HG03175 (cell line): ENCODE measurements around the gene KMT5B.
"Not testable (repeated sequence)": the region's sequence is repeated elsewhere in the genome, so short reads cannot be mapped to it uniquely, and the experiment has no call there.

Experiments used
- ATAC-seq: cut with Tn5 transposase; IDR thresholded peaks from one replicate; pipeline ENCODE4 v1.9.1; 2021; ENCODE audit warnings: mild to moderate bottlenecking, moderate library complexity; ENCODE audit not compliant: unreplicated experiment

The KMT5B gene

DNA sequence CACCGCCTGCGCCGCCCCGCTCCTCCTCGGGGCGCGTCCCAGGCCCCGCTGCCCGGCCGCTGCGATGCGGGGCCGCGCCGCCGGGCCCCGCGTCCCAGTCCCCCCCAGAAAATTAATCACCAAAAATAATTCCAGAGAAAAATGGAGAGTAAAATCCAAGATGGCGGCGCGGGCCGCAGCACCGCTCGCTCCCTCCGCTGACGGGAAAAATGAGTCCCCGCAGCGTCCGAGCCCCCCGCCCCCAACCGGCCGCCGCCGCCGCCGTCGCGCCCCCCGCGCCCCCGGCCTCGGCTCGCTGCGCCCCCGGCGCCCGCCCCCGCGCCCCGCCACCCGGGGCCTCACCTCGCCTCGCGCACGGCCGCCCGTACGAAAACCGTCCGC lies at the start of gene KMT5B:
Gene KMT5B, minus strand, starts transcription at position 162 of the 381 bp plus-strand sequence. CDS start 23,220 bp downstream, outside the sequence.
- peak; percentile 20 for ATAC-seq

DNA sequence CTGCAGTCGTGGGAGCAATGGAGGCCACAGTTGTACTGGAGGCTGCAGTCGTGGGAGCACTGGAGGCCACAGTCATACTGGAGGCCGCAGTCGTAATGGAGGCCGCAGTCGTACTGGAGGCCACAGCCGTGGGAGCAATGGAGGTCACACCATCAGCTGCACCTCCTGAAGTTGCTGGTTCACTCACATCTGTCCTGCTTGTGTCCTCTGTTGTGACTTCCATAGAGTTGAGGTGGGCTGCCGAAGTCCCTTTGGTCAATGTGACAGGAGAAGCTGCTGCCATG lies 49.4 kb upstream of the KMT5B start:
- ATAC-seq, result no peak

DNA sequence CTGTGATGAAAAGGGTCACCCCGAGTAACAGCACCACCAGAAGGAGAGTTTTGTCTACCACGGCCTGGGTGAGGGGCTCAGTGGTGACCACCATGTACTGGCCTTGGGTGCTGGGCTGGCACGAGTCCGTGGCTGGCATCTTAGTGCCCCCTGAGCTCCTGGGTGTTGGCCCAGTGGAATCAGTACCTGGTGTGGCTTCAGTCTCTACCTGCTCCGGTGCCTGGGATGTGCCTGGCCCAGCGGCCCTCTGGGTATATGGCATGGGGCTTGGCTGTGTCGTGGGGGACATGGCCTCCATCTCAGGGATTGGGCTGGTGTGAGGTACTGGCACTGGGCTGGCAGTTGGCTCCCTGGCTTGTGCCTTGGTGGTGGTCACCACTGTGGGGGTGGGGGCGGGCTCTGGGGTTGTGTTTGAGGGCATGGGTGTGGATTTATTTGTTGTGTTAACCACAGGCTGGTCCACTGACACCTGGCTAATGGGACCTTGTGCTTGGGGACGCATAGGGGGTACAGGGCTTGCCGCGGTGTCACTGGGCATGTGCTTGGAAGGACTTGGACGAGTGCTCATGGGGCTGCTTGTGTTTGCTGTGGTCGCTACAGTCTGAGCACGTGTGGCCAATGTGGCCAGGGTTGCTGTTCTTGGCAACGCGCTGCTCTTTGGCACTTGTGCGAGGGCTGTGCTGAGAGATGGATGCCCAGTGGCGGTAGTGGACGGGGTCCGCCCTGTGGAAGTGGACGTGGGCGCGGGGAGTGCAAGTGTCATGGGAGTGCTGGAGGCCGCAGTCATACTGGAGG lies 48.9 kb upstream of the KMT5B start:
- ATAC-seq, result no peak

DNA sequence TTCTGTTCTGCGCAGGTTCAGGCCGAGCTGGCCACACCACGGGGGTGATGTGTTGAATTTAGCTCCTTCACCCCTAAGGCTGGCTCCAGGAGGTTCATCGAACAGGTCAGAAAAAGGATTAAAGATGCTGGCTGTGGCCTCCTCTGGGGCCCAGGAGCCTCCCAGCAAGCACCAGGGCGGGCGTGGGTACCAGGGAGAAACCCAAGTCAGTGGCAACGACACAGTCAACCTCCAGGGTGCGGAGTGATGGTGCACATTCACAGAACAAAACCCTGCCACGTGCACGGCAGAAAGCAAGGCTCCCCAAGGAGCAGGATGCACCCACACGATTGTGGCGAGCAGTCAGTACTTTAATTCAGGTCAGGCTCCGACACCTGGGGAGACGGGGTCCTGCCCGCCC lies 47.9 kb upstream of the KMT5B start:
- no peak for ATAC-seq

DNA sequence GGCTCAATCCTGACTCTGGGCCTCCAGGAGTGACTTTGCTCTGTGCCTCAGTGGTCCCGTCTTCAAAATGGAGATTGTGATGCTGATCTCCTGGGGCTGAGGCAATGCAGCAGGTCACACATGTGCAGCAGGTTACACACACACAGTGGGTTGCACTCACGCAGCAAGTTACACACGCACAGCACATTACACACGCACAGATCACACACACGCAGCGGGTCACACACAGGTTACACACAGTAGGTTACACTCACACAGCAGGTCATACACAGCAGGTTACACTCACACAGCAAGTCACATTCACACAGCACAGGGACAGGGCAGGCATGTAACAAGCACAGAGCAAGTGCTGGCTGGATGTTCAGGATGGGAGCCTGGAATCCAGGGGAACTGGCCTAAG lies 47.4 kb upstream of the KMT5B start:
- no peak for ATAC-seq

DNA sequence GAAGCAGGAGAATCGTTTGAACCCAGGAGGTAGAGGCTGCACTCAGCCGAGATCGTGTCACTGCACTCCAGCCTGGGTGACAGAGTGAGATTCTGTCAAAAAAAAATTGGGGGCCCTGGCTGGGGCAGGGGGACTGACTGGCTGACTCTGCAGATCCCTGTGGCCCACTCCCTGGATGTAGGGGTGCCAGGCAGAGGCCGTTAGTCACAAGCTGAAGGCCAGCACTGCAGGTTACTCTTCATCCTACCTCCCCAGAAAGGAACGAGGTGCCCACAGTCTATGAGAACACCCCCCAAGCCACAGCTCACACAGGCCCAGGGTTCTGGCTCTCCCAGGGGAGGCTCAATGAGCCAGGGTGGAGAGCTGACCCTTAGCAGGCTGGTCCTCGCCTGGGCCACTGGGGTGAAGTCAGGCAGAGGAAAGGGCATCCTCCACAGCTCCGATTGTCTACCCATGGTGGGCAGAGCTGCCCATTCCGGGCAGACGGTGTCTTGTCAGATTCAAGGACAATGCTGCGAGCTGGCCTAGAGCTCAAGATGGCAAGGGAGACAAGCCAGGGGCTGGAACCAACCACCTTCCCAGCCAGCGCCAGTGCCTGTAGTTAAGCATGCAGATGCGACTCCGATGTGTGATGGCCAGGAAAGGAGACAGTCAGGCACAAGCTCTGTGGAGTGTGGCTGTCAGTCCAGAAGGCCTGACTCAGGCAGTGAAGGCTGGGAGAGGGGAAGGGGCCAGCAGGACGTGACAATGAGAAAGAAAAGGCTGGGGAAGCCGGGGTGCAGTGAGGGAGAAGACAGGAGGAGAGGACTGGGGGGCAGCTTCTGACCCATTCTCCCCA lies 46.2 kb upstream of the KMT5B start:
- no peak for ATAC-seq

DNA sequence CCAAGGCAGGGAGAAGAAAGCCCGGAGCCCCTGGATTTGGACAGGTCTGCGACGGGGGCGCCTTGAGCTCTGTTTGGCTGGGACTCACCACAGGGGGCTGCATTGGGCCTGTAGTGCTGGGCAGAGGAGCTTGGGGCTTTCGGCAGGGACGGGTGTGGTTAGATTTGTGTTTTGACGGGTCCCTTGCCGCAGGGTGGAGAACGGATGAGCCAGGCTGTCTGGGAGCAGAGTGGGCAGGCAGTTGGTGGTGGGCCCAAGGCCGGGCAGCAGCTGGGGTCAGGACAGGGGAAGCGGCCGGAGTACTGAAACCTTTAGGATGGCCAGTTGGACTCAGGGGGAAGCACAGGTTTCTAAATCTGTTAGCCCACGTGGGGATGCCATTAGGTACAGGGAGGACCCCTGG lies 45.3 kb upstream of the KMT5B start:
- ATAC-seq, result no peak

DNA sequence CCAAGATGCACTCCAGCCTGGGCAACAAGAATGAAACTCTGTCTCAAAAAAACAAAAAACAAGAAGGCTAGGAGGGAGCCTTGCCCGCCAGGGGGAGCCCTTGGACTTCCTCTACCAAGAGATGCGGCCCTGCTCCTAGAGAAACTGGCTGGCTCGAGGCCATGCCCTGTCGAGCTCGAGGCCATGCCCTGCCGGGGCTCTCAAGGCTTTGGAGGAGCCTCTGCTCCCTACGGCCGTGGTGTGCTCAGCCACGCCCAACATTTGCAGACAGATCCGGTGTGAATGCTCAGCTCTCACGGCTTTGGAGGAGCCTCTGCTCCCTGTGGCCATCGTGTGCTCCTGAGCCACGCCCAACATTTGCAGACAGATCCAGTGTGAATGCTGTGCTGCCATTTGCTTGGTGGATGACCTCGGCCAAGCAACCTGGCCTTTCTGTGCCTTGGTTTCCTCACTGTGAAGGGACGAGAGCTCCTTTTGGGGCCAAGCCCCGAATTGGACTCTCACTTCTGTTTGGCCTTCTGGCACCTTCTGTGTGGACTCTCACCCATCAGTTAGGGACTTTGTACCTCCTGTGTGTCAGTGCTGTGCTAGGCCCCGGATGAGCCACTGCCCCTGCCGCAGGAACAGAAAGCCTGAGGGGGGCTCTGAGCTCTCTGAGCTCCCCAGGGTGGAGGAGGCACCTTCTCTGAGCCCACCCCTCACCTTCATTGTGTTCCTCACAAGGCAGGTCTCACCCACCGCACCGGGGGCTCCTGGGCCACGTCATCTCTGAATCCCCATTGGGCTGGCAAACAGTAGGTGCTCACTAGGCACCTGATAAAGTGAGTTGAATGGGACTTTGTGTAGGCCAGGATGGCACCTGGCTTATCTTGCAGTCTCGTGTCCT lies 44.6 kb upstream of the KMT5B start:
- no peak for ATAC-seq

DNA sequence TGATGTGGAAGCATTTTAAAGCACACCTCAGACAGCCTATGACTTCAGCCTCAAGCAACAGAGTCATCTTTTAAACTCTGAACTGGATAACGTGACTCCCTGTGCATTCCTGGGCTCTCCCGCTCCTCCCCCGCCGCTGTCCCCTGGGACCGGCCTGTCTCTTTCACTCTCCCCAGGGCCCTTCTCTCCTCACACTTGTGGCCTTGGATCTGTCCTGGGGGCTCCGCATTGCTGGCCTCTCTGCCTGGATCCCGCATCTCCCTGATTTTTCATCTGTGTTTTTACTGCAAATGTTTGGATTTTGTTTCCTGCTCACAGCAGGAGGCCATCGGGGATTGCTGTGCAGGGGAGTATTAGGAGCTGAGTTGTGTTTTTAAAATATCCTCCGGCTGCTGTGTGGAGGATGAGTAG lies 43.2 kb upstream of the KMT5B start:
- no peak for ATAC-seq

DNA sequence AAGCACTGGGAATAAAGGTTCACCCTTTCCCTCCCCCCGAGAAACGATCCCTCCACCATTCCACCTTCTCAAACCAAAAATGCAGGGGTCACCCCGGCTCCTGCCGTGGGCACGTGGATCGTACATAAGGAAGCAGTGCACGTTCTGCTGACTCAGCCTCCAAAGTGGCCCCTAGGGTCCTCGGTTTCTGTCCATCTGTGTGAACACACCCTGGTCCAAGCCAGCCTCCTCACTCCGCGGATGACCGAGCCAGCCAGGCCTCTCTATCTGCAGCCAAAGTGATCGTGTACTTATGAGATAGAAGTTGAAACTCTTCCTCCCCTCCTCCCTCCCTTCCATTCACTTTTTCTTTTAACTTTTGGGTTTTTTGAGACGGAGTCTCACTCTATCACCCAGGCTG lies 42.4 kb upstream of the KMT5B start:
- ATAC-seq, result no peak

DNA sequence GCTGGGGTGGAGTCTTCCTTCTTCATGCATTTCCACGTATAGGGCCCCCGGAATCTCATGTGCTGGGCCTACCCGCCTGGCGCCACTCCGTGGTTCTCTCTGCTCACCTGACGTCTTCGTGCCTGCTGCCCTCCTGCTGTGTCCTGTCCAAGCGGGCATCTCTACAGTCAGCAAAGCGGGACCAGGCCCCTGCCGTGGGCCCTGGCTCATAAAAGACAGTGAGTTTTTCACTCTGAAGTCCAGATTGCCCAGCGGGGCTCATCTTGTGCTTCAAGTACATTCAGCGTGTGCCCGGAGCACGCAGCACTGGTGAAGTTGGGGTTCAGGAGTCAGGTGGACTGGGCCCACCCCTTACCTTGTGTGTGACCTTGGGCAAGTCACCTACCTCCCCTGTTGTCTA lies 41.3 kb upstream of the KMT5B start:
- ATAC-seq, result no peak

DNA sequence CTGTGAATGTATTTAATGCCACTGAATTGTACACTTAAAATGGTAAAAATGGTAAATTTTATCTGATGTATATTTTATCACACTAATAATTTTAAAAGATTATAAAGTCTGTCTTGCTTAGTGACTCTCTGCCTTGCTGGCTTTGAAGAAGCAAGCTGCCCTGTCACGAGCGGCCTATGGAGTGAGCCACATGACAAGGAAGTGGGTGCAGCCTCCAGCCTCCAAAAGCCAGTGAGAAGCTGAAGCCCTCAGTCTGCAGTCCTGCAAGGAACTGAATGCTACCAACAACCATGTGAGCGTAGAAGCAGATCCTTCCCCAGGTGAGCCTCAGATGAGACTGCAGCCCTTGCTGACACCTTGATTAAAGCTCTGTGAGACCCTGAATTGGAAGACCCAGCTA lies 38.7 kb upstream of the KMT5B start:
- no peak for ATAC-seq

DNA sequence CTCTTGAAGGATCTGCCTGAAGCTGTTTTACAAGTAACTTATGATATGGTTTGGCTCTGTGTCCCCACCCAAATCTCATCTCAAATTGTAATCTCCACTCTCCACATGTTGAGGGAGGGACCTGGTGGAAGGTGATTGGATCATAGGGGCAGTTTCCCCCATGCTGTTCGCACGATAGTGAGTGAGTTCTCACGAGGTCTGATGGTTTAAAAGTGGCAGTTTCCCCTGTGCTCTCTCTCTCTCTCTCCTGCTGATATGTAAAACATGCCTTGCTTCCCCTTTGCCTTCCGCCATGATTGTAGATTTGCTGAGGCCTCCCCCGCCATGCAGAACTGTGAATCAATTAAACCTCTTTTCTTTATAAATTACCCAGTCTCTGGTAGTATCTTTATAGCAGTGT lies 31.8 kb upstream of the KMT5B start:
- not testable (repeated sequence) for ATAC-seq

DNA sequence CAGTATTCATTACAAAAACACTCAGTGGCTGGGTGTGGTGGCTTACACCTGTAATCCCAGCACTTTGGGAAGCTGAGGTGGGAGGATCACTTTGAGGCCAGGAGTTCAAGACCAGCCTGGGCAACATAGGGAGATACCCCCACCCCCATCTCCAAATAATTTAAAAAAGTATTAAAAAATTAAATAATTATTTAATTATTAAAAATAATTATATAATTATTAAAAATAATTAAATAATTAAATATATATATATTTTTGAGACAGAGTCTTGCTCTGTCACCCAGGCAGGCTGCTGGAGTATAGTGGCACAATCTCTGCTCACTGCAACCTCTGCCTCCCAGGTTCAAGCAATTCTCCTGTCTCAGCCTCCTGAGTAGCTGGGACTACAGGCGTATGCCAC lies 30.8 kb upstream of the KMT5B start:
- not testable (repeated sequence) for ATAC-seq

DNA sequence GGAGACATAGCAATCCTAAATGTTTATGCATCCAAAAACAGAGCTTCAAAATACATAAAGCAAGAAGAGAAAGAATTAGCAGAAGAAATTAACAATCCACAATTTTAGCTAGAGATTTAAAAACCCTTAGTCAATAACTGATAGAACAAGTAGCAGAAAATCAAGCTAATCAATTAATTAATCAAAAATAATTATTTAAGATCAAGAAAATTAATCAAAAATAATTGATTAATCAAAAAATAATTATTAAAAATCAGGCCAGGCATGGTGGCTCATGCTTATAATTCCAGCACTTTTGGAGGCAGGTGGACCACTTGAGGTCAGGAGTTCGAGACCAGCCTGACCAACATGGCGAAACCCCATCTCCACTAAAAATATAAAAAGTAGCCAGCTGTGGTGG lies 29.5 kb upstream of the KMT5B start:
- ATAC-seq, result no peak

DNA sequence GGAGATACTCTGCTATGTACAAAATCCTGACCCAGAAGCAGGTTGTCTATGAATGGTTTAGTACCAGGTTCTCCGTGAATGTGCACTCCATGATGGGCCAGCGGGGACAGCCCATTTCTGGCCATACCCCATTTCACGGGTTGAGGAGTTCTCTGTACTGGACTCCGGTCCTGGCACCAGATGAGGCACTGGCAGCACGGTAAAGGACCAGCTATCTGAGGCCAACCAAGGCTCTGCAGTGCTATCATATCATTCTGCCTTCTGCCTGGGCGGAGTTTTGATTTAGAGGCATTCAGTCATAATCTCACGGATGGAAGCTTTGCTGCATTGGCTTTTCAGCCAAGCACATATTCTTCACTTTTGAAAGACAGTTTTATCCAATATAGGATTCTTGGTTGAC lies 18.5 kb upstream of the KMT5B start:
- no peak for ATAC-seq

DNA sequence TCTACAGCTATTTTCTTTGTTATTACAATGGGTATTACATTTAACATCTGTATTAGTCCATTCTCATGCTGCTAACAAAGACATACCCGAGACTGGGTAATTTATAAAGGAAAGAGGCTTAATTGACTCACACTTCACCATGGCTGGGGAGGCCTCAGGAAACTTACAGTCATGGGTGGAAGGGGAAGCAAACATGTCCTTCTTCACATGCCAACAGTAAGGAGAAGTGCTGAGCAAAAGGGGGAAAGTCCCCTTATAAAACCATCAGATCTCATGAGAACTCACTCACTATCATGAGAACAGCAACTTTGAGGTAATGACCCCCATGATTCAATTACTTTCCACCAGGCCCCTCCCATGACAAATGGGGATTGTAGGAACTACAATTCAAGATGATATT lies 16.5 kb upstream of the KMT5B start:
- no peak for ATAC-seq

DNA sequence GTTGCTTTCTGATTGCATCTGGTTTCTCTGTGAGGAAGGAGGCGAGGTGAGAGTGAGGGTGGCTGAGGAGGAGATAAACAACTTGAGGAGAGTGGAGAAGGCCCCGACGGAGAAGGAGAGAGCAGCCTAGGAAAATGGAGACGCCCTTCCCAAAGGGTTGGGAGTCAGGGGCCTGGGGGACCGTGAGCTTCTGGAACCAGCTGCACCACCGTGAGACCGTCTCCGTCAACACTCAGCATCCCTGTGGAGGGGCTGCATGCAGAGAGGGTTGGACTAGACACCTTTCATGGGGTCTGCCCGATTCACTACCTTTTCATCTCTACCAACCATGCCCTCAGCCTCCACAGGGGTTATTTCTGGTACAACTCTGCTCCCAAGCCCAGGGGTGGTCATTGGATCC lies 13.3 kb upstream of the KMT5B start:
- no peak for ATAC-seq

DNA sequence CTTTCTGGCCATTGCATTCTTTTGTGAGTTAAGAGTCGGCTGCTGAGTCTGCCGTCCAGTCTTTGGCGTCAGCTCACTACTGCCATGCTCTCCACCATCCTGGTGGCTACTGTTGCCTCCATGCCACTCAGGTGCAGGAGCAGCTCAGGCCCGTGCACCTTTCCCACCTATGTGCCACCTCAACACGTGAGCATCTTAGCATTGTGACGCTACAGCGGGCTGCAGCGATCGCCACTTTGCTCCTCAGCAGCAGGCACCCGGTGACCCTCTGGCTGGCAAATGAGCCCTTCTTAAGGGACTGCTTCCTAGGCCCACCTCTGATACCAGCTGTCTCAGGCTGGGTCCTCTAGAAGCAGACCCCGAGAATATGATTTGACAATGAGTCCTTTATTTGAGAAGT lies 11.5 kb upstream of the KMT5B start:
- no peak for ATAC-seq

DNA sequence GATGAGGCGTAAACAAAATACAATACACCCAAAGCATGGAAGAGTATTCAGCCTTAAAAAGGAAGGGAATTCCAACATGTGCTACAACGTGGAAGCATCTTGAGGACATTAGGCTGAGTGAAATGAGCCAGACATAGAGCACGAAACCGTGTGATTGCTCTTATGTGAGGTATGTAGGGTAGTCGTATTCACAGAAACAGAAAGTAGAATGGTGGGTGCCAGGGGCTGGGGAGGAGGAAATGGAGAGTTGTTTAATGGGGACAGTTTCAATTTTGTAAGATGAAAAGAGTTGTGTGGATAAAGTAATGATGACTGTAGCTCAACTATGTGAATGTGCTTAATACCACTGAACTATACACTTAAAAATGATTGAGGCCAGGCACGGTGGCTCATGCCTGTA lies 10.2 kb upstream of the KMT5B start:
- ATAC-seq, result no peak

DNA sequence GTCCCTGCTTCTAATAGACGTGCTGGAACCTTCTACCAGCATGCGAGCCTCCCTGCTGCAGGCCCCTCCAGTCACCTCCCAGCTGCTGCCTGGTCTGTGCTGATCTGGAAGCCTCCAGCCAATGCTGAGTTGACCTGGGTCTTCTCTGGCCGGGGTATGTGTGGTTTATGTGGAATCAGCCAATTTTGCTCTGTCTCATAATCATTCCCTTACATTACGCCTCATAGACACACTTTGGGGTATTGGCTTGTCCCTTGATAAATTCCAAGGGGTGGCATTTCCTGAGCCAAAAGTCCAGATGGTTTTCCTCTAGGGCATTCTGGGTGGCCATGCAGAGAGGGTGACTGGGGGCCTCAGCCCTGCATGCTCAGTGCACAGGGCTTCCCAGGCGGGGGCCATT lies 8.3 kb upstream of the KMT5B start:
- ATAC-seq, result no peak
